H1 (cell line): ENCODE data around the gene PSMB11. TPM values are rescaled to one million over a fixed set of nuclear protein-coding genes. Genes with fewer than 3 reads are reported as not detected.

Experiments used
- BACH1 ChIP-seq: IDR thresholded peaks from 2 replicates; pipeline ENCODE4 v1.6.1; 2012; ENCODE audit warnings: low read length, improper control_type of control experiment
- CHD2 ChIP-seq: IDR thresholded peaks from 2 replicates; pipeline ENCODE4 v1.6.1; 2012; ENCODE audit warnings: low read length, improper control_type of control experiment
- CTBP2 ChIP-seq: IDR thresholded peaks from 2 replicates; pipeline ENCODE4 v1.7.0; 2011; ENCODE audit warnings: borderline replicate concordance, mild to moderate bottlenecking, moderate library complexity, mixed read lengths, low read length; ENCODE audit not compliant: insufficient read depth, insufficient read length
- HDAC6 ChIP-seq: IDR thresholded peaks from one replicate; pipeline ENCODE4 v1.7.1; 2012; ENCODE audit warnings: low read depth, mild to moderate bottlenecking, inconsistent platforms, low read length, moderate library complexity
- JUN ChIP-seq: IDR thresholded peaks from 2 replicates; pipeline ENCODE4 v1.6.1; 2011; ENCODE audit warnings: low read depth, mild to moderate bottlenecking, improper control_type of control experiment, low read length
- JUND ChIP-seq: IDR thresholded peaks from 2 replicates; pipeline ENCODE4 v1.6.1; 2011; ENCODE audit warnings: mild to moderate bottlenecking, improper control_type of control experiment, low read length
- KDM1A ChIP-seq: fragments of 200-600, 300-600 bp; sonication (generic); IDR thresholded peaks from 2 replicates; pipeline ENCODE4 v1.7.1; 2016; ENCODE audit warnings: mild to moderate bottlenecking, low read length, borderline replicate concordance
- KDM5A ChIP-seq: fragments of 200-600 bp; IDR thresholded peaks from 2 replicates; pipeline ENCODE4 v1.7.1; 2012; ENCODE audit warnings: mild to moderate bottlenecking, low read length, inconsistent platforms, mixed read lengths
- MAFK ChIP-seq: IDR thresholded peaks from 2 replicates; pipeline ENCODE4 v1.6.1; 2012; ENCODE audit warnings: low read depth, mild to moderate bottlenecking, improper control_type of control experiment, low read length
- NANOG ChIP-seq: IDR thresholded peaks from 2 replicates; pipeline ENCODE4 v1.6.1; 2011; ENCODE audit warnings: low read length, low read depth, mild to moderate bottlenecking, inconsistent platforms; ENCODE audit not compliant: insufficient read depth, poor library complexity, severe bottlenecking
- RAD21 ChIP-seq, 2 experiments: IDR thresholded peaks in 1 of 2; conservative IDR thresholded peaks in 1 of 2; 2 replicates each; pipeline ENCODE4 v1.6.1; 2011; ENCODE audit warnings: low read depth in 2 of 2, low read length in 2 of 2, improper control_type of control experiment in 1 of 2, inconsistent platforms in 1 of 2, mild to moderate bottlenecking in 1 of 2, moderate library complexity in 1 of 2
- RNF2 ChIP-seq: fragments of 200-900, 300-1000 bp; sonication (generic); IDR thresholded peaks from 2 replicates; pipeline ENCODE4 v1.7.1; 2016; ENCODE audit warnings: borderline replicate concordance, low read depth, mild to moderate bottlenecking, antibody characterized with exemption, low read length; ENCODE audit not compliant: poor library complexity, severe bottlenecking; ENCODE audit errors: missing control alignments
- SAP30 ChIP-seq: fragments of 300-600 bp; sonication (generic); IDR thresholded peaks from 2 replicates; pipeline ENCODE4 v1.7.1; 2012; ENCODE audit warnings: low read length, moderate library complexity, mild to moderate bottlenecking, inconsistent platforms; ENCODE audit not compliant: insufficient read depth, insufficient replicate concordance
- SIN3A ChIP-seq, 2 experiments: IDR thresholded peaks in 1 of 2; conservative IDR thresholded peaks in 1 of 2; 2 replicates each; pipeline ENCODE4 v1.6.1; 2011 to 2012; ENCODE audit warnings: low read length in 2 of 2, improper control_type of control experiment in 1 of 2, low read depth in 1 of 2, mild to moderate bottlenecking in 1 of 2
- SIRT6 ChIP-seq: IDR thresholded peaks from one replicate; pipeline ENCODE4 v1.7.1; 2012; ENCODE audit warnings: low read length, inconsistent platforms
- SIX5 ChIP-seq: IDR thresholded peaks from 2 replicates; pipeline ENCODE4 v1.6.1; 2011; ENCODE audit warnings: mild to moderate bottlenecking, low read depth, low read length
- SP1 ChIP-seq: IDR thresholded peaks from 2 replicates; pipeline ENCODE4 v1.6.1; 2011; ENCODE audit warnings: low read depth, low read length
- SUZ12 ChIP-seq: fragments of 200-600 bp; sonication (generic); IDR thresholded peaks from 2 replicates; pipeline ENCODE4 v1.6.1; 2012; ENCODE audit warnings: mild to moderate bottlenecking, inconsistent platforms, low read length, moderate library complexity, mixed read lengths
- TAF7 ChIP-seq: optimal IDR thresholded peaks from 2 replicates; pipeline ENCODE3; 2011; ENCODE audit warnings: low read depth, mild to moderate bottlenecking, inconsistent platforms, low read length, moderate library complexity, borderline replicate concordance
- TBP ChIP-seq: IDR thresholded peaks from 2 replicates; pipeline ENCODE4 v1.6.1; 2011; ENCODE audit warnings: low read depth, low read length, improper control_type of control experiment
- ZNF274 ChIP-seq: IDR thresholded peaks from 2 replicates; pipeline ENCODE4 v1.7.0; 2012; ENCODE audit warnings: low read length, borderline replicate concordance; ENCODE audit errors: extremely low read depth
- polyA plus RNA-seq, 7 experiments: library from polyadenylated mRNA; depleted of rRNA in 3 of 7; stranded (reverse) in 5 of 7; unstranded in 2 of 7; fragments of >200 nt in 5 of 7; fragments of 200-250 nt in 2 of 7; gene quantifications; 1 replicate in 5 of 7; 2 replicates in 1 of 7; 4 replicates in 1 of 7; pipeline versions ENCODE4 v1.2.1 to v1.2.3, GENCODE V29; 2011 to 2013; ENCODE audit warnings: missing spikeins in 2 of 7, mixed read lengths in 2 of 7
- total RNA-seq: library from RNA; stranded (reverse); fragmentation: NEBNext Ultra II Directional; extraction: Animal tissue kit (Norgen Biotek cat#: 25700); gene quantifications from 2 replicates; pipeline ENCODE4 v1.2.1, GENCODE V29; 2021
- TF ChIP-seq, protein P1 (sequence below): IDR thresholded peaks from 2 replicates; pipeline ENCODE4 v1.6.1; 2011; ENCODE audit warnings: low read depth, mild to moderate bottlenecking, low read length; ENCODE audit not compliant: insufficient read depth

Gene PSMB11
- total and polyA plus RNA-seq, 2 of the 8 experiments (the other 6 are each of a cell fraction or from before 2014, with no cell fraction given) = not detected

DNA sequence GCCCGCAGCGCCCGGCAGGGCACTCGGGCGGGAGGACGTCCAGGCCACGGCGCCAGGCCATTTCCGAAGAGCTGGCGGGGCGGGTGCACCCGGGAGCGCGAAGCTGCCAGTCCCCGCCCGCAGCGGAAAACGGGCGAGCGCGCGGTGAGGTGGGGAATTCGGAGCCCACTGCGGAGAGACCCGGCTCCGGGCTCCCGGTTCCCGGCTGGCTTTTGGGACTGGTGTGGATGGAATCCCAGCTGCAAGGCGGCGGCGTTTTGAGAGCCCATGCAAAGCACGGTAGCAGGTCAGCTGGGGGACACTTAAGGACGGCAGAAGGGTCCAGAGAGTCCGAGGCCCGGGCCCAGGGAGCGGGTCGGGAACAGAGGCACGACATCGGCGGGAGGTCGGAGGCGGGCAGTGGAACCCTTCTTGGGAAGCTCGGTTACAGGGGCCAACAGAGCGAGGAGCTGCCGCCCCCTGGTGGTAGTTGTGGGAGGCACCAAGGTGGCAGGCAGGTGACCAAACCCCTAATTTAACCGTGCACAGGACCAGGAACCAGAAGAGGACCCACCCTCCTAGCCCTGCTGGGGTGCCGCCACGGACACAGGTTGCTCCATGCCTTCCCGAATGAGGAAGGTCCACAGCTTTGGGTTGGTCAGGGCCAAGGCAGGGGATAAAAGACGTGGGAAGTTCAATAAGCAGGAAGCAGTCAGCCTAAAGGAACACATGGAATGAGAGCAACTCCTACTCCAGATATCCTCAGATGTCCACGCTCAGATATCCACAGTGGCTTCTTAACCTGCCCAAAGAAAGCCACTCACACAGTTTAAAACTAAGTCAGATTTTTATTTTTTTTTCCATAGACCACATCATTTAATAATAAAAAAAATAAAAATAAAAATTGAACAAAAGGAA lies 16.0 kb downstream of the PSMB11 start (continued):
- no peak for TF ChIP-seq KDM5A
- TF ChIP-seq MAFK = 0 out of 2 replicates have a peak, but pooled peaks have one; percentile 17
- no peak for TF ChIP-seq CTBP2
- peak; percentile 75; the same call in 1 of the 2 replicates for TF ChIP-seq TBP
- TF ChIP-seq HDAC6 = no peak
- TF ChIP-seq NANOG = no peak
- peak; percentile 20; the same call in 1 of the 2 replicates for TF ChIP-seq KDM1A
- no peak for TF ChIP-seq SIRT6
- no peak for TF ChIP-seq BACH1
- no peak for TF ChIP-seq ZNF274
- TF ChIP-seq RAD21 (IDR thresholded peaks at IDR 0.05 in 1 of 2, conservative IDR thresholded peaks at IDR 0.05 in 1 of 2; ENCODE audit: low read depth in 2 of 2, low read length in 2 of 2) = peak; percentile 79 to 80
- peak in 1 of 2 experiments; percentile 70; a peak in 2 of 4 replicates for TF ChIP-seq SIN3A (conservative IDR thresholded peaks at IDR 0.05 in 1 of 2, IDR thresholded peaks at IDR 0.05 in 1 of 2; ENCODE audit: low read depth in 1 of 2, low read length in 2 of 2)
- no peak for TF ChIP-seq RNF2
- no peak for TF ChIP-seq SUZ12
- TF ChIP-seq SAP30 = peak; percentile 60
- no peak for TF ChIP-seq SP1
- no peak for TF ChIP-seq TAF7
- no peak for TF ChIP-seq JUN
- TF ChIP-seq JUND = 0 out of 2 replicates have a peak, but pooled peaks have one; percentile 14
- TF ChIP-seq, protein P1, sequence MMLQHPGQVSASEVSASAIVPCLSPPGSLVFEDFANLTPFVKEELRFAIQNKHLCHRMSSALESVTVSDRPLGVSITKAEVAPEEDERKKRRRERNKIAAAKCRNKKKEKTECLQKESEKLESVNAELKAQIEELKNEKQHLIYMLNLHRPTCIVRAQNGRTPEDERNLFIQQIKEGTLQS = no peak
- TF ChIP-seq SIX5 = no peak
- TF ChIP-seq CHD2 = peak; percentile 59; the same call in 1 of the 2 replicates
